ENCODE measurements around the gene CABLES1.
A peak's percentile ranks its signal among the peaks of the same experiment; 100 is the strongest.

Gene CABLES1

GRCh38 chr18:23133860-23134779, 1.2 kb upstream of the CABLES1 start (continued):
- TF ChIP-seq, protein P1, sequence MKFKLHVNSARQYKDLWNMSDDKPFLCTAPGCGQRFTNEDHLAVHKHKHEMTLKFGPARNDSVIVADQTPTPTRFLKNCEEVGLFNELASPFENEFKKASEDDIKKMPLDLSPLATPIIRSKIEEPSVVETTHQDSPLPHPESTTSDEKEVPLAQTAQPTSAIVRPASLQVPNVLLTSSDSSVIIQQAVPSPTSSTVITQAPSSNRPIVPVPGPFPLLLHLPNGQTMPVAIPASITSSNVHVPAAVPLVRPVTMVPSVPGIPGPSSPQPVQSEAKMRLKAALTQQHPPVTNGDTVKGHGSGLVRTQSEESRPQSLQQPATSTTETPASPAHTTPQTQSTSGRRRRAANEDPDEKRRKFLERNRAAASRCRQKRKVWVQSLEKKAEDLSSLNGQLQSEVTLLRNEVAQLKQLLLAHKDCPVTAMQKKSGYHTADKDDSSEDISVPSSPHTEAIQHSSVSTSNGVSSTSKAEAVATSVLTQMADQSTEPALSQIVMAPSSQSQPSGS (tag by site-specific recombination; IDR thresholded peaks at IDR 0.05; ENCODE audit: low read depth): no peak
- TF ChIP-seq YY1 (tag by site-specific recombination; IDR thresholded peaks at IDR 0.05) (no peak), ZNF624 (tag by site-specific recombination; IDR thresholded peaks at IDR 0.05) (no peak), ZNF335 (tag by site-specific recombination; conservative IDR thresholded peaks at IDR 0.05) (no peak), HIC1 (tag by site-specific recombination; IDR thresholded peaks at IDR 0.05) (no peak), REST (tag by site-specific recombination; IDR thresholded peaks at IDR 0.05) (no peak), ZNF658 (tag by site-specific recombination; IDR thresholded peaks at IDR 0.05) (no peak), ZNF18 (tag by site-specific recombination; IDR thresholded peaks at IDR 0.05) (no peak), SP2 (tag by site-specific recombination; IDR thresholded peaks at IDR 0.05) (peak; percentile 32; the same call in 1 of the 2 replicates), OVOL3 (tag by site-specific recombination; IDR thresholded peaks at IDR 0.05) (no peak), KLF1 (tag by site-specific recombination; IDR thresholded peaks at IDR 0.05) (peak; percentile 89), OSR2 (tag by site-specific recombination; IDR thresholded peaks at IDR 0.05) (peak; percentile 62), BCL11A (tag by site-specific recombination; IDR thresholded peaks at IDR 0.05; ENCODE audit: low read depth) (no peak), ZNF184 (tag by site-specific recombination; IDR thresholded peaks at IDR 0.05) (no peak), ZNF174 (tag by site-specific recombination; IDR thresholded peaks at IDR 0.05) (no peak), ZNF280D (tag by site-specific recombination; IDR thresholded peaks at IDR 0.05) (0 out of 2 replicates have a peak, but pooled peaks have one; percentile 11), ZXDB (tag by site-specific recombination; IDR thresholded peaks at IDR 0.05) (peak; percentile 21; the same call in 1 of the 2 replicates), ZNF626 (tag by site-specific recombination; IDR thresholded peaks at IDR 0.05) (no peak)
- TF ChIP-seq, protein P2, sequence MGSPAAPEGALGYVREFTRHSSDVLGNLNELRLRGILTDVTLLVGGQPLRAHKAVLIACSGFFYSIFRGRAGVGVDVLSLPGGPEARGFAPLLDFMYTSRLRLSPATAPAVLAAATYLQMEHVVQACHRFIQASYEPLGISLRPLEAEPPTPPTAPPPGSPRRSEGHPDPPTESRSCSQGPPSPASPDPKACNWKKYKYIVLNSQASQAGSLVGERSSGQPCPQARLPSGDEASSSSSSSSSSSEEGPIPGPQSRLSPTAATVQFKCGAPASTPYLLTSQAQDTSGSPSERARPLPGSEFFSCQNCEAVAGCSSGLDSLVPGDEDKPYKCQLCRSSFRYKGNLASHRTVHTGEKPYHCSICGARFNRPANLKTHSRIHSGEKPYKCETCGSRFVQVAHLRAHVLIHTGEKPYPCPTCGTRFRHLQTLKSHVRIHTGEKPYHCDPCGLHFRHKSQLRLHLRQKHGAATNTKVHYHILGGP (tag by site-specific recombination; IDR thresholded peaks at IDR 0.05): no peak
- TF ChIP-seq, protein P3, sequence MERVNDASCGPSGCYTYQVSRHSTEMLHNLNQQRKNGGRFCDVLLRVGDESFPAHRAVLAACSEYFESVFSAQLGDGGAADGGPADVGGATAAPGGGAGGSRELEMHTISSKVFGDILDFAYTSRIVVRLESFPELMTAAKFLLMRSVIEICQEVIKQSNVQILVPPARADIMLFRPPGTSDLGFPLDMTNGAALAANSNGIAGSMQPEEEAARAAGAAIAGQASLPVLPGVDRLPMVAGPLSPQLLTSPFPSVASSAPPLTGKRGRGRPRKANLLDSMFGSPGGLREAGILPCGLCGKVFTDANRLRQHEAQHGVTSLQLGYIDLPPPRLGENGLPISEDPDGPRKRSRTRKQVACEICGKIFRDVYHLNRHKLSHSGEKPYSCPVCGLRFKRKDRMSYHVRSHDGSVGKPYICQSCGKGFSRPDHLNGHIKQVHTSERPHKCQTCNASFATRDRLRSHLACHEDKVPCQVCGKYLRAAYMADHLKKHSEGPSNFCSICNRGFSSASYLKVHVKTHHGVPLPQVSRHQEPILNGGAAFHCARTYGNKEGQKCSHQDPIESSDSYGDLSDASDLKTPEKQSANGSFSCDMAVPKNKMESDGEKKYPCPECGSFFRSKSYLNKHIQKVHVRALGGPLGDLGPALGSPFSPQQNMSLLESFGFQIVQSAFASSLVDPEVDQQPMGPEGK (tag by site-specific recombination; IDR thresholded peaks at IDR 0.05): peak; percentile 33; the same call in 1 of the 2 replicates
